Activated CD4-positive, alpha-beta T cell treated with anti-CD3 and anti-CD28 coated beads, Interleukin-2, amount 10 ng/mL, durations not matched to agents 7 days and 5 days (primary cell): ENCODE results near the gene NUDT8. TPM values are rescaled to one million over a fixed set of nuclear protein-coding genes. Genes with fewer than 3 reads are reported as not detected.
A peak's percentile ranks its signal among the peaks of the same experiment; 100 is the strongest.
"Not testable (repeated sequence)": the region's sequence is repeated elsewhere in the genome, so short reads cannot be mapped to it uniquely, and the experiment has no call there.

Experiments used
- CTCF ChIA-PET: fragments of 350-600 bp; sonication (Branson Sonifier 250); formaldehyde crosslinking; loops from one replicate; lab custom pipeline; 2021; ENCODE audit warnings: antibody characterized with exemption; lab: Charles Lee
- POLR2A ChIA-PET: fragments of 350-600 bp; sonication (Branson Sonifier 250); formaldehyde crosslinking; loops from one replicate; lab custom pipeline; 2021; ENCODE audit warnings: antibody characterized with exemption; lab: Charles Lee
- DNase-seq: peaks from one replicate; pipeline ENCODE4 v3.0.0-alpha.2; 2020
- H3K27ac Mint-ChIP-seq: one replicate; pipeline ENCODE4 v1.8.0; 2021; ENCODE audit warnings: mild to moderate bottlenecking, moderate library complexity, mixed read lengths
- H3K27me3 Mint-ChIP-seq: one replicate; pipeline ENCODE4 v1.8.0; 2021; ENCODE audit warnings: mixed read lengths
- H3K36me3 Mint-ChIP-seq: one replicate; pipeline ENCODE4 v1.8.0; 2021; ENCODE audit warnings: low read depth, mixed read lengths
- H3K4me1 Mint-ChIP-seq: one replicate; pipeline ENCODE4 v1.8.0; 2021; ENCODE audit warnings: mixed read lengths
- H3K4me3 Mint-ChIP-seq: one replicate; pipeline ENCODE4 v1.8.0; 2021; ENCODE audit warnings: mild to moderate bottlenecking, moderate library complexity, mixed read lengths
- H3K9me3 Mint-ChIP-seq: one replicate; pipeline ENCODE4 v1.8.0; 2021; ENCODE audit warnings: mixed read lengths
- total RNA-seq, 2 experiments: library from RNA; stranded (reverse); gene quantifications; one replicate each; pipeline ENCODE4 v1.2.3, GENCODE V29; 2021

Gene NUDT8
- total RNA-seq, 2 experiments from 2014 or later: 7.3 to 8.8 TPM

DNA sequence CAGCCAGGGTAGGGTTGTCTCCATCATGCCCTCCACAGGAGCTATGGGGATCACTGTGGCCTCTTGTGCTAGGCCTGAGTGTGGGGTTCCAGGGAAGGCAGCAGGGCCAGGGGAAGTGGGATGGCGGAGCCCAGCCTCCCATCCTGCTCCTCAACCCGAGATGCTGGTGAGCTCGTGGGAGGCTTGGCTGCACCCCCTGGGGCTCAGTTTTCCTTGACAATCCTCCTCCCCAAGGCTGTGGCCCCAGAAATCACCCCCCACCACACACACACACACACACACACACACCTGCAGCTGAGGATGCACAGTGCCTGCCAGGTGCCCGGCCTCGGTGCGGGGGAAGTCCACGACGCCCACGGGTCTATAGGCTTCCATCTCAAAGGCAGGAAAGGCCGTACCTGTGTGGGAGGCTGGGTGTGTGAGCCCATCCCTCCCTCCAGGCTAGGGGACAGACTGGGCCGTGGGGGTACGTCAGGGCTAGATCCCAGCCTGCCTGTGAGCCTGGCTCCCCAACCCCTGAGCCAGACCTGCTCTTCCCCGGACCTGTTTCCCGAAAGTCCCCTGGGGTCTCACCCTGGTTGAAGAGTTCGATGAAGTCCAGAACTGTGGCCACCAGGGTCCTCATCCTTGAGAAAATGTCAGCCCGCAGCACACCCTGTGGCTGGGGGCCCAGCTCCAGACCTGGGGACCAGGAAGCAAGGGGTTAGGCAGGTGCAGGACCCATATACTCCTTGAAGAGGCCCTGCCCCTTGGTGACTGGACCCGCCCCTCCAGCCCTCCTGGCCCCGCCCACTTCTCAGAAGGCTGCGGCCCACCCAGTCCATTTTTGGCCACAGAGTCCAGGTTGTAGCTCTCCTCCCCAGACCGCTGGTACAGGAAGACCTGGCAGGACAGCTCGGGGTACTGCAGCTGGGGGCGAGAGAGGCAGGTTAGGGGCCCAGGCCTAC lies 15.0 kb upstream of the NUDT8 start:
- H3K4me1 Mint-ChIP-seq: peaks cover 39% of the 10 kb centered on the region
- no peak overlapping the region for H3K27ac Mint-ChIP-seq
- ChIA-PET CTCF (interaction anchor here (0.6 to 9.5 kb wide), 3 partner anchors 10 to 162 kb away, joined by 3 to 114 read pairs (median 4); partner anchors contain the start of genes AIP and NUDT8), POLR2A (no interaction called here)
- peaks cover 3% of the 10 kb centered on the region for H3K27me3 Mint-ChIP-seq
- H3K36me3 Mint-ChIP-seq: no peaks in the 10 kb centered on the region
- H3K9me3 Mint-ChIP-seq: peaks cover 3% of the 10 kb centered on the region
- no peak for DNase-seq
- no peak overlapping the region for H3K4me3 Mint-ChIP-seq

- POLR2A ChIA-PET: no interaction called here
- no peak for DNase-seq
- Mint-ChIP-seq H3K4me3 (no peak overlapping the region), H3K9me3 (peaks cover 3% of the 10 kb centered on the region), H3K36me3 (no peaks in the 10 kb centered on the region), H3K4me1 (peaks cover 32% of the 10 kb centered on the region), H3K27me3 (peaks cover 3% of the 10 kb centered on the region), H3K27ac (no peak overlapping the region)
- CTCF ChIA-PET: interaction anchor here (0.7 to 9.5 kb wide), 2 partner anchors 12 to 161 kb away, joined by 4 to 114 read pairs; partner anchors contain the start of genes AIP and NUDT8
These were observed 14.3 kb upstream of the NUDT8 start for GRCh38 chr11:67644042-67644441.

DNA sequence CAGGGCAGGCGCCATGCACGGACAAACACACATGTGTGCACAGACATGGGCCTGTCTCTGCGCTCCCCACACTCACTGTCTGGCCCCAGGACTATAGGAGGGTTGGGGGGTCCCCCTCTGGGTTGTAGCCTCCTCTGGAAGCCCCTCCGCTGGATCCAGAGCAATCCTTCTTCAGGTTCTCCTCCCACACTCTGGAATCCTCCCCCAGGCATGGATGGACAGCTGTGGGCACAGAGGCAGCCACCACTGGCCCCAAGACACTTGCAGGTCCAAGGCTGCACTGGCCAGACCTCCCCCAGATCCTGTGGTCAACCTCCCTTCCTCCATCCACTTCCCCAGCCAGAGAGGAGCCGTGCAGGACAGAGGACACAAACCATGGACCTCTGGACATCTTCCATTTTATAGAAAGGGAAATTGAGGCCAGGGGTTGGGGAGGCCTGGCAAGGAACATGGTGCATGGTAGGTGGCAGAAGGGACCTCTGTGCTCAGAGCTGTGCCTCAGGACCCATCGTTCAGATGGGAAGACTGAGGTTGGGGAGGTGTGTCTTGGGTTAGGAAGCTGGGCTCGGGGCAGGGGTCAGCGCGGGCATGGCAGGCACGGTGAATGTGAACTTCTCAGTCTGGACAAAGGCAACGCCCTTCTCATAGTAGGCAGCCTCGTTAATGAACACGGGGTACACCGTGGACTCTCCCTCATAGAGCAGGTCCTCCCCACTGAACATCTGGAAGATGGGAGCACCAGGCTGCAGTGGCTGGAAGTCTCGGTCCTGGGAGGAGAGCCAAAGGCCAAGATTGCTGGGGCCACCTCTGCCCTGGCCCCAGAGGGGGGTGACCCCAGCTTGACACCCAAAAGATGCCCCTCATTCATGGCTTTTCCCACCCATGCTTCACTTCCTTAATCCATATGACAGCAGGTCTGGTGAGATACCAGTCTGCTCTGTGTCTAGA lies 12.7 kb upstream of the NUDT8 start:
- Mint-ChIP-seq H3K27me3 (peaks cover 3% of the 10 kb centered on the region), H3K4me1 (peaks cover 22% of the 10 kb centered on the region), H3K36me3 (no peaks in the 10 kb centered on the region), H3K4me3 (no peak overlapping the region), H3K27ac (no peak overlapping the region), H3K9me3 (peaks cover 3% of the 10 kb centered on the region)
- ChIA-PET POLR2A (no interaction called here), CTCF (interaction anchor here (1.0 to 9.5 kb wide), 2 partner anchors 10 kb away, joined by 3 to 114 read pairs; partner anchors contain the start of gene NUDT8)
- DNase-seq: no peak

DNA sequence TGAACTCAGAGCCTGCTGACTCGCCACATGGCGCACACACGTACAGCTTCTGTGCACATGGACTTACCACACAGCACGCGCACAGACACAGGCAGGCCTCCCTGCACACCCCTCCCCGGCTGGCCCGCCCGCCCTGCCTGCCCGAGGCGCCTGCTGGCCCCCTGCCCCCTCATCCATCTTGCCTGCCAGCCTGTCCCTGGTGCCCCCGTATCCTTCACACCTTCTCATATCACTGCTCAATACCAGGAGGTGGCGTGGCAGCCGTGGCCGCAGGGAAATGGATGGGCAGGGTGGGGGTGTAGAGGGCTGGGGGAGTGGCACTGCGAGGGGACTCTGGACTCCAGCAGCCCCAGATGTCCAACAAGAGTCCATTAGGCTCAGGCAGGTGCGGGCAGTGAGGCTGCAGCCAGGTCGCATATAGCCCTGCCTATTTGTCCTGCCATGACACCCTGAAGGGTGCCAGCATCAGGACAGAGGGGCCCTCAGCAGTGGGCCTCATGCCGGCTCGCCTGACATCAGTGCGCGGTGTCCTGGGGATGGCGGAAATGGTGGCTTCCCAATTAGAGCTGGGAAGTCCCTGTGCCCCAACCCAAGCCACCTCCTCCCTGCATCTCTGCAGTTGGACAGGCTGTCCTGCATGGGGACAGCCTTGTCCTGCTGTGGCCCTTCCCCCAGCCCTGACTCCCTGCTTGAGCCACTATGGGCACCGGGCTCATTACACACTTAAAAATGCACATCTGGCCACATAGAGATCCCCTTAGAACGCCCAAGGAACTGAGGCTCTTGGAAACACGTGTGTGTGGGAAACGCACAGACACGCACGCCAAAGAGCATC lies 11.8 kb upstream of the NUDT8 start:
- peaks cover 21% of the 10 kb centered on the region for H3K4me1 Mint-ChIP-seq
- no peak overlapping the region for H3K4me3 Mint-ChIP-seq
- peaks cover 3% of the 10 kb centered on the region for H3K27me3 Mint-ChIP-seq
- DNase-seq: no peak
- ChIA-PET CTCF (no interaction called here), POLR2A (no interaction called here)
- H3K9me3 Mint-ChIP-seq: peaks cover 3% of the 10 kb centered on the region
- H3K27ac Mint-ChIP-seq: no peak overlapping the region
- no peaks in the 10 kb centered on the region for H3K36me3 Mint-ChIP-seq

DNA sequence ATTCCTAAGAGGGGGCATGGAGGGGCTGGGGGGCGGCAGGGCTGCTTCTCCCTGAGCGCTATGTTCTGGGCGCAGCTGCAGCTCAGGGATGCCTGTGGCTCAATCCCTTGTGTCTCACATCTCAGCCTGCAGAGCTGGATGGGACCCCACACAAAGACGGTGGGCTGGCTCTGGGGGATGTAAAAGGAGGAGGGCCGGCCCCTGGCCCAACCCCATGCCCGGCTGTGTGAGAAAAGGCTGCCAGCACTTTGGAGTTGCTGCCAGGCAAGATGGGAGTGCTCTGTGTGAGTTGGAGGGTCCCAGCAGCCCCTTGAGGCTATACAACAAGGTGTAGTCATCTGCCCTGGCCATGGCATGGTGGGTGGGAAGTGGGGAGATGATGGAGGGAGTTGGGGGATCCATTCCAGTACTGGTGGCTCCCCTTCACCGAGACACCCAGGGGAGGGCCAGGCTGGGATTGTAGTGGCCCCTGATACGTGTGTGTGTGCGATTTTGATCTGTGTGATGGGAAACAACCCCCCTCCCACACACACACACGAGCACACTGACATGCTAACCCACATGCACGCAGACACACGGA lies 11.1 kb upstream of the NUDT8 start:
- H3K27me3 Mint-ChIP-seq: no peaks in the 10 kb centered on the region
- peaks cover 14% of the 10 kb centered on the region for H3K4me1 Mint-ChIP-seq
- ChIA-PET CTCF (interaction anchor here (1.6 kb wide), 1 partner anchor 11 kb away, joined by 6 read pairs; the partner anchor contains the start of gene NUDT8), POLR2A (no interaction called here)
- H3K4me3 Mint-ChIP-seq: no peak overlapping the region
- H3K36me3 Mint-ChIP-seq: no peaks in the 10 kb centered on the region
- no peak overlapping the region for H3K27ac Mint-ChIP-seq
- H3K9me3 Mint-ChIP-seq: peaks cover 3% of the 10 kb centered on the region
- no peak for DNase-seq

GRCh38 chr11:67640021-67640757 lies 10.5 kb upstream of the NUDT8 start:
- Mint-ChIP-seq H3K27ac (no peak overlapping the region), H3K27me3 (no peaks in the 10 kb centered on the region), H3K4me3 (no peak overlapping the region), H3K4me1 (peaks cover 10% of the 10 kb centered on the region), H3K9me3 (peaks cover 3% of the 10 kb centered on the region), H3K36me3 (no peaks in the 10 kb centered on the region)
- DNase-seq: peak; percentile 66
- POLR2A ChIA-PET: no interaction called here
- CTCF ChIA-PET: interaction anchor here (1.6 to 2.8 kb wide), 2 partner anchors 8 to 10 kb away, joined by 6 to 10 read pairs; partner anchors contain the start of gene NUDT8

DNA sequence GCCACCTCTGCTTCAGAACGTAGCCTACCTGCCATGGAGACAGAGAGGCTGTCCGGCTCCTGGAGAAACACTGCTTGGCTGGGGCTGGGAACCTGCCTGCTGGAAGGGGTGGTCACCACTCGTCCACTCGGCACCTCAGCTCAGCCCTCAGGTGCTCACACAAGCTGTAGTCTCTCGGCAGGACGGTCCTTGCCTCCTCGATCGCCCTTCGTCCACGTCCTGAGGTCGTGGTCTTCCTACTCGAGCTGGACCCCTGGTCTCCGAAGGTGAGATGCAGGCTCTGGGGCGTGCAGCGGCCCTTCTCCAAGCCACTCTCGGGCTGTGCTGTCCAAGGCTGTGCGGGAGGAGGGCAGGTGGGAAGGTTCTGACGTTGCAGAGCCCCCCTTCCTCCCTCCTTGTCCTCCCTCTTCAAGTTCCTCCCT lies 9.7 kb upstream of the NUDT8 start, which contains the start of gene TBX10:
TSS of gene TBX10 (minus strand) at position 326 of the 422 bp plus-strand sequence. CDS start at position 35, 291 bp downstream.
- POLR2A ChIA-PET: no interaction called here
- H3K9me3 Mint-ChIP-seq: peaks cover 3% of the 10 kb centered on the region
- no peak within 1 kb of the TSS for H3K27ac Mint-ChIP-seq
- peaks cover 10% of the 10 kb centered on the region for H3K4me1 Mint-ChIP-seq
- no peak within 1 kb of the TSS for H3K4me3 Mint-ChIP-seq
- CTCF ChIA-PET: interaction anchor here (1.6 to 2.8 kb wide), 2 partner anchors 9 kb away, joined by 6 to 10 read pairs; partner anchors contain the start of gene NUDT8
- H3K36me3 Mint-ChIP-seq: no peaks in the 10 kb centered on the region
- no peaks in the 10 kb centered on the region for H3K27me3 Mint-ChIP-seq
- no peak for DNase-seq

- peaks cover 8% of the 10 kb centered on the region for H3K4me1 Mint-ChIP-seq
- H3K27ac Mint-ChIP-seq: no peak overlapping the region
- no peak for DNase-seq
- no peak overlapping the region for H3K4me3 Mint-ChIP-seq
- CTCF ChIA-PET: interaction anchor here (1.0 to 2.8 kb wide), 4 partner anchors 9 to 276 kb away, joined by 3 to 10 read pairs (median 6); partner anchors contain the start of gene NUDT8
- no peaks in the 10 kb centered on the region for H3K9me3 Mint-ChIP-seq
- POLR2A ChIA-PET: no interaction called here
- no peaks in the 10 kb centered on the region for H3K36me3 Mint-ChIP-seq
- H3K27me3 Mint-ChIP-seq: no peaks in the 10 kb centered on the region
These were observed 9.0 kb upstream of the NUDT8 start for GRCh38 chr11:67638535-67639437.

DNA sequence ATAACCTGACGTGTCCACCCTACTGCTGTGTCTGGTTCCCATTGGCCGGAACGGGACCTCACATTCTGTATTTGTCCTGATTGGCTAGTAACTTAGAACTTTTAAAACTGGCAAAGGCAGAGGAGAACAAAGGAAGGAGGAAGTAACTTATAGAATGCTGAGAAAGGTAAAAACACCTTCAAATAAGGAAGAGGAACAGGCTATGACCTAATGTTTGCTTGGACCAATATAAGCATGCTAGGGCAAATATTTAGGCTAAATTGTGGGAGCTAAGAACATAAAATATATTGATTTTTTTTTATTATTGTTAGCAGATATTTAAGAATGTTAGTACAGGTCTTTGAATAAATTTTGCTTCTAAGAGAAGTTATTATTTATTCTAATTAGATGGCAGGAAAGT lies 7.7 kb upstream of the NUDT8 start:
- H3K27me3 Mint-ChIP-seq, DNase-seq, H3K27ac Mint-ChIP-seq, H3K4me3 Mint-ChIP-seq, H3K4me1 Mint-ChIP-seq, POLR2A ChIA-PET, H3K36me3 Mint-ChIP-seq, H3K9me3 Mint-ChIP-seq: not testable (repeated sequence)
- CTCF ChIA-PET: interaction anchor here (1.9 to 2.8 kb wide), 2 partner anchors 8 to 11 kb away, joined by 5 to 10 read pairs; partner anchors contain the start of gene NUDT8

DNA sequence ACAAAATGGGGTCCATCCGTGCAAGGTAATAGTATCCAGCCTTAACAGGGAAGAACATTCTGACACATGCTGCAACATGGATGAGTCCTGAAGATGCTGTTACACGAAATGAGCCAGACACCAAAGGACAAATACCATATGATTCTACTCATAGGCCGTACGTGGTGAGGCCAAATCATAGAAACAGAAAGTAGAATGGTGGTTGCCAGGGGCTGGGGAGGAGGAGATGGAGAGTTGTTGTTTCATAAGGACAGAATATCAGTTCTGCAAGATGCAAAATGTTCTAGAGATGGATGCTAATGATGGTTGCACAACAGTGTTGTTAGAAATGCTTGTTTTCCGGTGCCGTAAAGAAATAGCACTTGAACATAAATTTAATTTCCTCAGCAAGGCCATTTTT lies 7.2 kb upstream of the NUDT8 start:
- Mint-ChIP-seq H3K36me3 (no peaks in the 10 kb centered on the region), H3K27me3 (no peaks in the 10 kb centered on the region), H3K9me3 (no peaks in the 10 kb centered on the region), H3K4me3 (no peak overlapping the region), H3K4me1 (peaks cover 8% of the 10 kb centered on the region), H3K27ac (no peak overlapping the region)
- CTCF ChIA-PET: interaction anchor here (1.9 to 9.6 kb wide), 2 partner anchors 8 to 10 kb away, joined by 5 to 114 read pairs; partner anchors contain the start of genes ACY3 and NUDT8
- no peak for DNase-seq
- POLR2A ChIA-PET: interaction anchor here (0.8 kb wide), 1 partner anchor 30 kb away, joined by 5 read pairs; no protein-coding TSS in a partner anchor
